ENCODE measurements around the gene RAB3IL1. TPM values are rescaled to one million over a fixed set of nuclear protein-coding genes. Genes with fewer than 3 reads are reported as not detected.

Gene RAB3IL1
- total and polyA plus RNA-seq, 9 of the 15 experiments (the other 6 are each of a cell fraction or from before 2014, with no cell fraction given), result 0.15 to 42.6 (median 15.5) TPM

- ChIA-PET CTCF (ENCODE audit: low intra/inter-chr PET ratio) (interaction anchor here (0.6 to 6.7 kb wide), 3 partner anchors 45 to 408 kb away, joined by 3 to 98 read pairs (median 3); no protein-coding TSS in a partner anchor), POLR2A (interaction anchor here (1.3 to 10.7 kb wide), 3 partner anchors 18 to 63 kb away, joined by 5 to 109 read pairs (median 15); partner anchors contain the start of genes BEST1 and FTH1)
- H4K20me1 ChIP-seq (replicated peaks; ENCODE audit: control insufficient read depth, insufficient read depth, low read length), result no peaks in the 10 kb centered on the region
- peaks cover 86% of the 10 kb centered on the region; the same call in 2 of the 3 replicates for H3K36me3 ChIP-seq (ENCODE audit: control insufficient read depth, insufficient read depth, low read length)
- H3K9me3 ChIP-seq (replicated peaks; ENCODE audit: control insufficient read depth, insufficient read depth, low read depth, low read length), result no peaks in the 10 kb centered on the region
- H3K27ac ChIP-seq (ENCODE audit: extremely low read depth, low read depth, low read length), result no peak overlapping the region
- H3K27me3 ChIP-seq (ENCODE audit: control insufficient read depth in 2 of 2, insufficient read depth in 2 of 2, low read length in 2 of 2), result no peaks in the 10 kb centered on the region
- no peaks in the 10 kb centered on the region for H3K79me2 ChIP-seq (ENCODE audit: control insufficient read depth, insufficient read depth, low read length)
- no peak overlapping the region for H3K9ac ChIP-seq (ENCODE audit: insufficient read depth in 1 of 2, low read depth in 2 of 2, low read length in 2 of 2)
- intact Hi-C loops (cut with micrococcal nuclease), result no loop called here
- no peak for TF ChIP-seq ZNF143 (CRISPR knock-in tag; IDR thresholded peaks at IDR 0.05)
- TF ChIP-seq GTF2F1 (IDR thresholded peaks at IDR 0.05; ENCODE audit: low read depth, low read length), result no peak
- no peak for TF ChIP-seq SPI1 (IDR thresholded peaks at IDR 0.05; ENCODE audit: borderline replicate concordance, low read depth, low read length)
- TF ChIP-seq CBX3 (IDR thresholded peaks at IDR 0.05; ENCODE audit: borderline replicate concordance in 1 of 2, low read length in 2 of 2), result no peak
- TF ChIP-seq HDAC1 (IDR thresholded peaks at IDR 0.05), result no peak
- TF ChIP-seq ZNF124 (CRISPR knock-in tag; IDR thresholded peaks at IDR 0.05), result no peak
- TF ChIP-seq TRIM24 (IDR thresholded peaks at IDR 0.05), result no peak
- TF ChIP-seq HDAC8 (tag; IDR thresholded peaks at IDR 0.05), result no peak
- TF ChIP-seq, protein P1, sequence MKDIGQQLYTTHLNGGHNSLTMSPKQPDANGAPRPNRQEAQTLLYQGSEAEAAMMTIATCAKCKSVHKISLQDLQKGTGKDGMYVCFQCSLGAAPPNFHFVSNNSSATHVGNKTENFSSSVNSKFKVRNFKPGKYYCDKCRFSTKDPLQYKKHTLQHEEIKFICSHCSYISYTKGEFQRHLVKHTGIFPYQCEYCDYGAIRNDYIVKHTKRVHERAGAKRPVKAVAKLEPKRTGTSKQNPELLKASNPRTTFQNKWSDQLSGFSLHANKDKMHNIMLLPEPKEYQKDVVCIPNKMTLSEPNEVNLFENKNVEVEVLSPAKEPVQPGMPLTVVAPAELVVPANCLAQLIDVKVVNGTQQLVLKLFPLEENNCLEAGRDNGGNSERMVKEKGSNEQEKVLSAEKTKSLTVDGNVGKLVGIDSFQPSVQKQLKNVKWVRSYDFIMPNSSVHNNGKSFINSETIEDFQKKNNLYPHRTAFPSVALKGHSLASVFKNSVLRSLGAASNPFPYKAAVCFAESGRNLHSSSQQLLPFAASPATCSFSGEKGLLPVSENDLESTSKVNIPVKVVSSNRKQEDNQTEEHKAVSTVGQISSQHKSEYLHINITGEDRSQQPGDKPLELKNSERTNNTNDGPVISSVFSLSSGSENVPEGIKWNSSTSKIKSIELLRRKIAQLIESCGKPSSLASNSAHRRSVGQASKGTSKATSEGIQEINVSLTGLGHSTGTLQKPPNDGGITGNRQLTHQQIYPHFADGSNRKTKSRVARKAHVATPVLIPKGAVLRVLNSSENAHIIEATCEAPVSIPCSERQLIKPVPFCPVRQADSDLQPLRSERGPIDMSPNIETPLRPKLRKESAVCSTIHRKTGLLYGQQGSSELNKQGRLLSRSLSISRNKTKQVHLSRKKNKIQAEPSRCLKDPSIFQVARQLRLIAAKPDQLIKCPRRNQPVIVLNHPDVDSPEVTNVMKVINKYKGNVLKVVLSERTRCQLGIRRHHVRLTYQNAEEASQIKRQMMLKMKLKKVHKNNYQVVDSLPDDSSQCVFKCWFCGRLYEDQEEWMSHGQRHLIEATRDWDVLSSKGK (CRISPR knock-in tag; IDR thresholded peaks at IDR 0.05), result no peak
- no peak for TF ChIP-seq SUPT5H (IDR thresholded peaks at IDR 0.05)
- no peak for TF ChIP-seq SRSF7 (optimal IDR thresholded peaks at IDR 0.05; ENCODE audit: low read depth, low read length)
- no peak for TF ChIP-seq HSF4 (CRISPR knock-in tag; IDR thresholded peaks at IDR 0.05; ENCODE audit: borderline replicate concordance)
- no peak for TF ChIP-seq SMARCB1 (IDR thresholded peaks at IDR 0.05; ENCODE audit: insufficient read length, low read depth)
- TF ChIP-seq BCL6 (CRISPR knock-in tag; IDR thresholded peaks at IDR 0.05), result no peak
- no peak for TF ChIP-seq ZNF644 (tag; IDR thresholded peaks at IDR 0.05; ENCODE audit: low read depth)
- FAIRE-seq (no peak), DNase-seq (ENCODE audit: extremely low read depth in 1 of 4, low spot score in 3 of 4) (no peak), ATAC-seq (no peak)
- H3K4me3 ChIP-seq, result no peak overlapping the region
- in situ Hi-C loops (cut with MboI), result no loop called here
- H2AFZ ChIP-seq (ENCODE audit: low read depth, low read length), result no peak overlapping the region
- no peak overlapping the region for H3K4me2 ChIP-seq (ENCODE audit: insufficient read depth, low read length)
- H3K4me1 ChIP-seq (replicated peaks in 1 of 2; ENCODE audit: control insufficient read depth in 2 of 2, insufficient read depth in 2 of 2, low read length in 2 of 2), result peaks cover 4 to 56% of the 10 kb centered on the region in 2 experiments; a peak in 4 of 5 replicates
- no TSS peak for BruUV-seq (replicated peaks)
- no peaks in the 10 kb centered on the region for H3K9me1 ChIP-seq (ENCODE audit: control insufficient read depth, insufficient read depth, low read length)
- WGBS (ENCODE audit: insufficient coverage, low coverage, missing lambda C conversion rate), result 86% methylated on average over 11 of the region's 11 CpGs
Measured at GRCh38 chr11:61902313-61902712, 15.1 kb downstream of the RAB3IL1 start.

Measured in K562 (cell line).